ENCODE measurements around the gene KAT8.
"Not testable (repeated sequence)": the region's sequence is repeated elsewhere in the genome, so short reads cannot be mapped to it uniquely, and the experiment has no call there.

KAT8 gene

GRCh38 chr16:31142109-31143010 is 24.9 kb downstream of the KAT8 start:
- H3K4me3 ChIP-seq (ENCODE audit: low read depth, low read length): peak overlapping the region; percentile 50

GRCh38 chr16:31143011-31143693 is 25.7 kb downstream of the KAT8 start:
- peak overlapping the region; percentile 50 for H3K4me3 ChIP-seq (ENCODE audit: low read depth, low read length)

More at GRCh38 chr16:31142109-31143010, 24.9 kb downstream of the KAT8 start:
- DNase-seq (ENCODE audit: low read depth): peak; percentile 94

GRCh38 chr16:31143694-31144148 is 26.3 kb downstream of the KAT8 start:
- no peak for DNase-seq (ENCODE audit: low read depth)
- no peak overlapping the region for H3K4me3 ChIP-seq (ENCODE audit: low read depth, low read length)

More at GRCh38 chr16:31143011-31143693, 25.7 kb downstream of the KAT8 start:
- no peak for DNase-seq (ENCODE audit: low read depth)

DNA sequence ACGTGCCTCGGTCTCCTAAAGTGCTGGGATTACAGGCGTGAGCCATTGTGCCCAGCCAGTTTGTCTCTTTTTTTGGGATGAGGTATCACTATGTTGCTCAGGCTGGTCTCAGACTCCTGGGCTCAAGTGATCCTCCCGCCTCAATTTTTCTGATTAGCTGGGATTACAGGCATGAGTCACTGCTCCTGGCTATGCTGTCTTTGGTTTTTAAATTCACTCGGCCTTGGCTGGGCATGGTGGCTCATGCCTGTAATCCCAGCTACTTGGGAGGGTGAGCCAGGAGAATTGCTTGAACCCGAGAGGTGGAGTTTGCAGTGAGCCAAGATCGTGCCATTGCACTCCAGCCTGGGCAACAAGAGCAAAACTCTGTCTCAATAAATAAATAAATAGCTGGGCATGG is 27.0 kb downstream of the KAT8 start:
- DNase-seq (ENCODE audit: low read depth); H3K4me3 ChIP-seq (ENCODE audit: low read depth, low read length): not testable (repeated sequence)

DNA sequence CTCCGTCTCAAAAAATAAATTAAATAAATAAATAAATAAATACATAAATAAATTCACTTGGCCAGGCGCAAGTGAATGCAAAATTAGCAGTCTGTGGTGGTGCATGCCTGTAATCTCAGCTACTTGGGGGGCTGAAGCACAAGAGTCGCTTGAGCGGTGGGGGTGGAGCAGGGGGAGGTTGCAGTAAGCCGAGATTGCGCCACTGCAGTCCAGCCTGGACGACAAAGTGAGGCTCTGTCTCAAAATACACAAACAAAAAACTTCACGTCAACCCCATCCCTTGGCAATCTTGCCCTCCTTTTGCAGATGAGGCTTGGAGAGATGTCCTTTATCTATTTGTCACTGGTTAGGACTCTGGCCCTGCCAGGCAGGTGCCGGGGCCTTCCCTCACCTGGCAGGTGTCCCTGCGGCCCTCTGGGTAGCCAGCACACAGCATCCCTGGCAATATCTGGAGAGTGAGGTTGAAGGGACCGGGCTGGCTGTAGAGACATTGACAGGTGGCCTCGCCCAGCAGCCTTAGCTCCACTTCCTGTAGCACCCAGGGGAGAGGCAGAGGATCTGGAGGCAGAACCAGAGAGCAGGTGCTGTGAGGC is 28.0 kb downstream of the KAT8 start:
- no peak for DNase-seq (ENCODE audit: low read depth)
- no peak overlapping the region for H3K4me3 ChIP-seq (ENCODE audit: low read depth, low read length)

GRCh38 chr16:31147574-31147973 is 30.1 kb downstream of the KAT8 start:
- no peak overlapping the region for H3K4me3 ChIP-seq (ENCODE audit: low read depth, low read length)
- DNase-seq (ENCODE audit: low read depth): no peak

DNA sequence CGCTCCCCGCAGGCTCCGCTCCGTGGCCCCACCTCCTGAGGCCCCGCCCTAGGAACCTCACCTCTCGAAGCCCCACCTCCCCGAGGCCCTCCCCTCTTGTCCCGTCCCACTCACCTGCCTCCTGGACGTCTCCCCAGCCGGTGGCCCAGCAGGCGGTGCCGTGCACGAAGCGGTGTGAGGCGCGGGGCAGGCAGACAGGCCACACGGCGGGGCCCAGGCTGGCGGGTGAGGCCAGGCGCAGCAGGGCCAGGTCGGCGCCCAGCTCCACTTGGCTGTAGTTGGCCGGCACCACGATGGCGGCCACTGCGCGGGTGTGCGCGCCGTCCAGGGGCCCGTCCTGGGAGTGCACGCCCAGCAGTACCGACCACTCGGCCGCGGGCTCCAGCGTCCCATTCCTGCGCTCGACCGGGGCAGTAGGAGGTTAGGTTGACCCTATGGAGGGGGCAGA is 30.8 kb downstream of the KAT8 start:
- no peak for DNase-seq (ENCODE audit: low read depth)
- no peak overlapping the region for H3K4me3 ChIP-seq (ENCODE audit: low read depth, low read length)

DNA sequence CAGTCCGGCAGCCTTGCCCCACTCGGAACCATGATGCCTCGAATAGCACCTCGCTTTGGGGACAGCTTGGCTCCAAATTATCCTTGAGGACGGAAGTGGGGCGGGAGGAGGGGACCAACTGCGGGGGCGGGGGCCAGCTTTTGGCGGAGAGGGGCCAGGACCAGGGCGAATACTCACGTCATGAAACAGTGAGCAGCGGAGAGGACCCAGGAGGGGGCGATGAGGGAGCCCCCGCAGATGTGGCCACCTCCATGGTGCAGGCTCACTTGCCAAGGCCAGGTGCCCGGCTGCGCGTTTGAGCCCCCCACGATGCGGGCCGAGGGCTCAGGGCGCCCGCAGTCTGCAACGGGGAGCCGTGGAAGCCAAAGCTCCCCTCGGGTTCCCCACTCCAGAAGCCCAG is 31.4 kb downstream of the KAT8 start:
- DNase-seq (ENCODE audit: low read depth): no peak
- H3K4me3 ChIP-seq (ENCODE audit: low read depth, low read length): no peak overlapping the region

- no peak overlapping the region for H3K4me3 ChIP-seq (ENCODE audit: low read depth, low read length)
- DNase-seq (ENCODE audit: low read depth): no peak
These were observed 31.9 kb downstream of the KAT8 start for GRCh38 chr16:31149332-31149731.

DNA sequence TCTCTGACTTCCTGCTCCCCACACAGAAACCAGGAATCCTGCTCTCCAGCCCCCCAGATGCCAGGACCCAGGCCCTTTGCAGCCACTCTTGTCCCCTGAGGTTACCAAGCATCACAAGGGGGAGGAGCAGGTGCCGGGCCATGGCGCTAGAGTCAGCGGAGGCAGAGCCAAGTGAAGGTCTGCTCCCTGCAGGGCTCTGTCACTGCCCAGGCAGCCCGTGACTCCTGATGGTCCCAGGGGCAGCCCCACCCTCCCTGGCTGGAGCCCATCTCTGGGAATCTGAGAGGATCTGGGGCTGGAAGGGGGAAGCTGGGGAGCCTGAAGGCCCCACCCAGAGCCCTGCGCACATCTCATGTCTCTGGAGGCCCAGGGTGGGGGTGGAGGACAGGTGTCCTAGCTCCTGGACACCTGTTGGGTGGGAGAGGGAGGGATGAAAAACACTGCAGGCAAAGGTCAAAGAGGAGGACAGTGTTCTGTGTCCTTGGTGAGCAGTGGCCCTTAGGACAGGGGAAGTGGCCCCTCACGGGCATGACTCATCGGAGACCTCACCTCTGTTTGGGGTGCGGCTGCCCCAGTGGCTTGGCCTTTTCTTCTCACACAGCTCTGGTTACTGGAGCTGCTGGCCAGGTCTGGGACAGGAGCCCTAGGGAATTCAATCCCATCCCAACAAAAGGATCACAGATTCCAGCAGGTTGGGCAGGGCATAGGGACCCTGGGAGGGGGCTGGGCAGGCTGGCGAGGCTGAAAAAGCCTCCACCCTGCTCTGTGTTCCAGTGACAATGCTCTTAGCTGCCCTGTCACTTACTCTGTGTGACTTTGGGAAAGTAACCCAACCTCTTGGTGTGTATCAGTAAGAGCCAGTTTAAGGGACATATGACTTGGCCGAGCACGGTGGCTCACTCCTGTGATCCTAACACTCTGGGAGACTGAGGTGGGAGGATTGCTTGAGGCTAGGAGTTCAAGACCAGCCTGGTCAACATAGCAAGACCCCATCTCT is 32.7 kb downstream of the KAT8 start, which contains the start of gene PRSS36:
PRSS36 (minus strand) TSS at position 173 of the 997 bp plus-strand sequence; CDS start at position 142, 31 bp downstream.
- no peak for DNase-seq (ENCODE audit: low read depth)
- H3K4me3 ChIP-seq (ENCODE audit: low read depth, low read length): no peak within 1 kb of the TSS

DNA sequence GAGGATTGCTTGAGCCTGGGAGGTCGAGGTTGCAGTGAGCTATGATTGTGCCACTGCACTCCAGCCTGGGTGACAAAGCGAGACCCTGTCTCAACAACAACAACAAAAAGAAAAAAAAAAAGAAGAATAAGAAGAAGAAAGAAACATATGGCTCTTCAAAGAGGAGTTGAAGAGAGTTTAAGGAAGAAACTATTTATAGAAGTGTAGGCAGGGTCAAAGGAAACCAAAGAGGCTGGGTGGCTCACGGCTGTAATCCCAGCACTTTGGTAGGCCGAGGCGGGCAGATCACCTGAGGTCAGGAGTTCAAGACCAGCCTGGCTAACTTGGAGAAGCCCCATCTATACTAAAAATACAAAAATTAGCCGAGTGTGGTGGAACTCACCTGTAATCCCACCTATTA is 33.5 kb downstream of the KAT8 start:
- H3K4me3 ChIP-seq (ENCODE audit: low read depth, low read length): not testable (repeated sequence)

GRCh38 chr16:31157136-31157535 is 39.7 kb downstream of the KAT8 start:
- no peak for DNase-seq (ENCODE audit: low read depth)
- no peak overlapping the region for H3K4me3 ChIP-seq (ENCODE audit: low read depth, low read length)

More for the DNA sequence above, 33.5 kb downstream of the KAT8 start:
- DNase-seq (ENCODE audit: low read depth): not testable (repeated sequence)

DNA sequence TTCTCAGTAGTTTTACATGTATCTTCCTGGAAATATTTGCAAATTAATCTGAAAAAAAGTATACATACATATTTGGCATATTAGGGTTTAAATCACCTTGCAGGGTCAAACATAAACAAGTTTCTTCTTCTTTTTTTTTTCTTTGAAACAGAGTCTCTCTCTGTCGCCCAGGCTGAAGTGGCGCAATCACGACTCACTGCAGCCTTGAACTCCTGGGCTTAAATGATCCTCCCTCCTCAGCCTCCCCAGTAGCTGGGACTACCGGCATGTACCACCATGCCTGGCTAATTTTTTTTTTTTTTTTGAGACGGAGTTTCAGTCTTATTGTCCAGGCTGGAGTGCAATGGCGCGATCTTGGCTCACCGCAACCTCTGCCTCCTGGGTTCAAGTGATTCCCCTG is 49.9 kb downstream of the KAT8 start:
- H3K4me3 ChIP-seq (ENCODE audit: low read depth, low read length): no peak overlapping the region
- no peak for DNase-seq (ENCODE audit: low read depth)

- no peak overlapping the region for H3K4me3 ChIP-seq (ENCODE audit: low read depth, low read length)
- no peak for DNase-seq (ENCODE audit: low read depth)
These were observed 51.4 kb downstream of the KAT8 start for GRCh38 chr16:31168848-31169247.

DNA sequence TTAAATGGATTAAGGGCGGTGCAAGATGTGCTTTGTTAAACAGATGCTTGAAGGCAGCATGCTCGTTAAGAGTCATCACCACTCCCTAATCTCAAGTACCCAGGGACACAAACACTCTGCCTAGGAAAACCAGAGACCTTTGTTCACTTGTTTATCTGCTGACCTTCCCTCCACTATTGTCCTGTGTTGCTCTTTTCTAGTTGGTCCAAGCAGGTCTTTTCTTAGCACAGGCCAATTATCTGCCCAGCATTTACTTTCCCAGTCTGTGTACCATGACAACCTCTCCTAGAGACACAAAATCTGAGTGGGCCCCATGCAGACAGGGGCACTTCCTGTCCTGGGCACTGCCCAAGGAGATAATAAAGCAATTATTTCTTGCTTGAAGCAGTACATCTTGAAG is 52.6 kb downstream of the KAT8 start:
- H3K4me3 ChIP-seq (ENCODE audit: low read depth, low read length); DNase-seq (ENCODE audit: low read depth): not testable (repeated sequence)

DNA sequence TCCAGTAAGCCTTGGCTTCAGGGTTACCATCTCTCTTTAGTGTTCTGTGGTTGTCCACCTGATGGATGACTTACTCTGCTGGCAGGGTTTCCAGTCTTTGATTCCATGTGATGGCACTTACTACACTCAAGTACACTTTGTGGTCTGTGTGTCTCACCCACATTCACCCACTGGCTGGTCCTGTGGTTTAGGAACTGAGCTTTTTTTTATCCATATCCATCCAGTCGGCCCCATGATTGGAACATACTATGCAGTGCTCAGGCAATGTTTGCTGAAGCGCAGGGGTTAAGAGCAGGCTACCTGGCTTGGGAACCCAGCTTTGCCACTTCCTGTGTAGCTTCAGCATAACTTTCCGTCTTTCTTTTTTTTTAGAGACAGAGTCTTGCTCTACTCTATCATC is 59.7 kb downstream of the KAT8 start:
- no peak overlapping the region for H3K4me3 ChIP-seq (ENCODE audit: low read depth, low read length)
- DNase-seq (ENCODE audit: low read depth): no peak

GRCh38 chr16:31179219-31179746 is 61.8 kb downstream of the KAT8 start:
- H3K4me3 ChIP-seq (ENCODE audit: low read depth, low read length): peak overlapping the region; percentile 88
- DNase-seq (ENCODE audit: low read depth): no peak

DNA sequence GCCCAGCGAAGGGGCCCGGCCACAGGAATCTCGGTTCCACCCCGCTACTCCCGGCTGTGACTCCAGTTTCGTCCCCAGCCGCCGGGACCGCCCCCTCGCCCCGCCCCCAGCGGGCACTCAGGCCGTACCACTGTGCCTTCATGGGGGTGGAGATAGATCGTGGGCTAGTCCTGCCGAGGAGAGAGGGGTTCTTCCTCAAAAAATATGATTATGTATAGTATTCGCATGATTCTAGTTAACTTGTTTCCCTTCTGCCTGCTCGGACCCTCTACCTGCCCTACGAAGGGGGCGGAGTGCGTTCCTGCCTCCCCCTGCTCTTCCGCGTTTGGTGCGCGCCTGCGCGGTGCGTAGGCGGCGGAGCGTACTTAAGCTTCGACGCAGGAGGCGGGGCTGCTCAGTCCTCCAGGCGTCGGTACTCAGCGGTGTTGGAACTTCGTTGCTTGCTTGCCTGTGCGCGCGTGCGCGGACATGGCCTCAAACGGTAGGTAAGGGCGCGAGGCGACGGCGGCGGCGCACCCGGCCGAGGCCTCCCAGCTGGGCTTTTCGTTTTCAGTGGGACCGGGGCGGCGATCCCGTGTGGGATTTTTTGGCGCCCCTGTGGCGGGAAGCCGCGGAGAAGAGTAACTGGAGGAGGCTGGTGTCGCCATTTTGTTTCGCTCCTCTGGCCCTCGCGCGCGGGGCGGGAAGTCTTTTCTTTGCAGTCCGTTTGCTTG is 62.4 kb downstream of the KAT8 start, which contains the start of gene FUS:
FUS (plus strand) TSS at position 393 of the 713 bp plus-strand sequence; CDS start at position 469, 76 bp downstream.
- DNase-seq (ENCODE audit: low read depth): peak; percentile 51
- H3K4me3 ChIP-seq (ENCODE audit: low read depth, low read length): peak within 1 kb of the TSS; percentile 88
